Panc1 (cell line): ENCODE results near the gene IL13. TPM values are rescaled to one million over a fixed set of nuclear protein-coding genes. Genes with fewer than 3 reads are reported as not detected.

Experiments
- ATAC-seq: fragments of 200-7000 bp; cut with Tn5 transposase; 2 replicates; pipeline ENCODE4 v1.9.1; 2020; ENCODE audit warnings: mild to moderate bottlenecking, moderate library complexity
- BruUV-seq: library from RNA; stranded (reverse); fragments of 400-500 nt; replicated peaks from 2 replicates; lab custom pipeline; 2021; lab: Mats Ljungman, UMichigan
- CTCF ChIA-PET: fragments of 300-600 bp; sonication (Branson Sonifier 250); formaldehyde crosslinking; loops from one replicate; lab custom pipeline; 2022; ENCODE audit warnings: antibody characterized with exemption; lab: Charles Lee
- POLR2A ChIA-PET: fragments of 300-600 bp; sonication (Branson Sonifier 250); formaldehyde crosslinking; loops from one replicate; lab custom pipeline; 2022; ENCODE audit warnings: antibody characterized with exemption; lab: Charles Lee
- DNase-seq: peaks from one replicate; pipeline ENCODE4 v3.0.0-alpha.2; 2010; ENCODE audit warnings: low read depth, low spot score
- H3K27ac ChIP-seq: 2 replicates; pipeline ENCODE4 v1.5.1; 2011; ENCODE audit warnings: mild to moderate bottlenecking, low read length, inconsistent platforms
- H3K27me3 ChIP-seq: fragments of 200-500 bp; sonication (Bioruptor generic); 2 replicates; pipeline ENCODE4 v1.6.0; 2014; ENCODE audit warnings: low read length, inconsistent platforms; ENCODE audit not compliant: control insufficient read depth, insufficient read depth
- H3K36me3 ChIP-seq: fragments of 200-500 bp; sonication (Bioruptor generic); 2 replicates; pipeline ENCODE4 v1.5.1; 2014; ENCODE audit warnings: inconsistent platforms, mild to moderate bottlenecking, low read length, moderate library complexity; ENCODE audit not compliant: control insufficient read depth, insufficient read depth
- H3K4me1 ChIP-seq: 2 replicates; pipeline ENCODE4 v1.5.1; 2011; ENCODE audit warnings: inconsistent platforms, mild to moderate bottlenecking, low read length, moderate library complexity; ENCODE audit not compliant: control insufficient read depth, insufficient read depth
- H3K4me3 ChIP-seq, 2 experiments: 2 replicates each; pipeline ENCODE4 v1.5.1; 2011 to 2012; ENCODE audit warnings: low read depth in 2 of 2, low read length in 2 of 2, mild to moderate bottlenecking in 2 of 2, inconsistent platforms in 1 of 2, moderate library complexity in 1 of 2
- H3K9me3 ChIP-seq: fragments of 200-500 bp; sonication (Bioruptor generic); 2 replicates; pipeline ENCODE4 v1.5.1; 2014; ENCODE audit warnings: low read depth, mild to moderate bottlenecking, inconsistent platforms, low read length, moderate library complexity; ENCODE audit not compliant: control insufficient read depth, insufficient read depth
- POLR2AphosphoS5 ChIP-seq: IDR thresholded peaks from 2 replicates; pipeline ENCODE4 v1.6.1; 2012; ENCODE audit warnings: mild to moderate bottlenecking, low read depth, low read length, moderate library complexity
- SIN3A ChIP-seq: IDR thresholded peaks from 2 replicates; pipeline ENCODE4 v1.6.1; 2012; ENCODE audit warnings: low read depth, mild to moderate bottlenecking, low read length, moderate library complexity, borderline replicate concordance; ENCODE audit not compliant: insufficient read depth
- TCF7L2 ChIP-seq: IDR thresholded peaks from 2 replicates; pipeline ENCODE4 v1.6.1; 2011; ENCODE audit warnings: mild to moderate bottlenecking, low read depth, low read length, inconsistent platforms
- in situ Hi-C: cut with HindIII; loops from 2 replicates; pipeline ENCODE4 v1.10.0; 2016; ENCODE audit warnings: low sequenced_read_pairs, low pct_unique_long_range_greater_than_20kb
- intact Hi-C: fragments of 100-400 bp; cut with micrococcal nuclease; formaldehyde crosslinking; loops from one replicate; pipeline ENCODE4 v1.10.0; 2022; ENCODE audit not compliant: unreplicated experiment
- total RNA-seq: library from RNA; stranded (reverse); gene quantifications from one replicate; pipeline ENCODE4 v1.2.1, GENCODE V29; 2021; ENCODE audit not compliant: unreplicated experiment
- TF ChIP-seq, protein P1 (sequence below), 2 experiments: IDR thresholded peaks; 2 replicates each; pipeline ENCODE4 v1.6.1; 2011 to 2012; ENCODE audit warnings: low read depth in 2 of 2, control low read depth in 1 of 2, low read length in 1 of 2, mild to moderate bottlenecking in 1 of 2, moderate library complexity in 1 of 2; ENCODE audit not compliant: insufficient read depth in 1 of 2
- TF ChIP-seq, protein P2 (sequence below): fragments of 450-650 bp; IDR thresholded peaks from 2 replicates; pipeline ENCODE4 v1.5.1; 2017; ENCODE audit warnings: mild to moderate bottlenecking

Gene IL13
- total RNA-seq, 1 experiment from 2014 or later, result not detected

DNA sequence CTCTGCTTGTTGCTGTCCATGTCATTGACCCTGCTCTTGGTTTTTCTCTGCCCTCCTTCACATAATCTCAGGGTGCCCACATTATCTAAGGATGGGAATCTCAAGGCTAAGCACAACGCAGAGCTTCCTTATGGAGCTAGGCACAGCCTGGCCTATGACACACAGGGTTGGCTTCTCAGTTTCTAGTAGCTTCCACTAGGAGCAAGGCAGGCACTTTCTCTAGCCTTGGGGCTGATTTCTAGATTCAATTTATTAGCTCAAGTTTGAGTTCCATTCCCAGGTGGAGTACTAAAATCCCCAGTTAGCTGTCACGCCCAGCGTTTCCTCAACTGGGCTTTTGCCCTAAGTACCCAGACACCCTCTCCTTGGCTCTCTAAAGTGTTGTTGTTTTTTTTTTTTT, 28.2 kb downstream of the IL13 start:
- no peaks in the 10 kb centered on the region for H3K36me3 ChIP-seq
- no peaks in the 10 kb centered on the region for H3K9me3 ChIP-seq
- H3K4me3 ChIP-seq, result no peak overlapping the region
- no peak for TF ChIP-seq POLR2AphosphoS5
- no peak for TF ChIP-seq TCF7L2
- TF ChIP-seq, protein P1, sequence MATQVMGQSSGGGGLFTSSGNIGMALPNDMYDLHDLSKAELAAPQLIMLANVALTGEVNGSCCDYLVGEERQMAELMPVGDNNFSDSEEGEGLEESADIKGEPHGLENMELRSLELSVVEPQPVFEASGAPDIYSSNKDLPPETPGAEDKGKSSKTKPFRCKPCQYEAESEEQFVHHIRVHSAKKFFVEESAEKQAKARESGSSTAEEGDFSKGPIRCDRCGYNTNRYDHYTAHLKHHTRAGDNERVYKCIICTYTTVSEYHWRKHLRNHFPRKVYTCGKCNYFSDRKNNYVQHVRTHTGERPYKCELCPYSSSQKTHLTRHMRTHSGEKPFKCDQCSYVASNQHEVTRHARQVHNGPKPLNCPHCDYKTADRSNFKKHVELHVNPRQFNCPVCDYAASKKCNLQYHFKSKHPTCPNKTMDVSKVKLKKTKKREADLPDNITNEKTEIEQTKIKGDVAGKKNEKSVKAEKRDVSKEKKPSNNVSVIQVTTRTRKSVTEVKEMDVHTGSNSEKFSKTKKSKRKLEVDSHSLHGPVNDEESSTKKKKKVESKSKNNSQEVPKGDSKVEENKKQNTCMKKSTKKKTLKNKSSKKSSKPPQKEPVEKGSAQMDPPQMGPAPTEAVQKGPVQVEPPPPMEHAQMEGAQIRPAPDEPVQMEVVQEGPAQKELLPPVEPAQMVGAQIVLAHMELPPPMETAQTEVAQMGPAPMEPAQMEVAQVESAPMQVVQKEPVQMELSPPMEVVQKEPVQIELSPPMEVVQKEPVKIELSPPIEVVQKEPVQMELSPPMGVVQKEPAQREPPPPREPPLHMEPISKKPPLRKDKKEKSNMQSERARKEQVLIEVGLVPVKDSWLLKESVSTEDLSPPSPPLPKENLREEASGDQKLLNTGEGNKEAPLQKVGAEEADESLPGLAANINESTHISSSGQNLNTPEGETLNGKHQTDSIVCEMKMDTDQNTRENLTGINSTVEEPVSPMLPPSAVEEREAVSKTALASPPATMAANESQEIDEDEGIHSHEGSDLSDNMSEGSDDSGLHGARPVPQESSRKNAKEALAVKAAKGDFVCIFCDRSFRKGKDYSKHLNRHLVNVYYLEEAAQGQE (IDR thresholded peaks at IDR 0.05; ENCODE audit: insufficient read depth in 1 of 2, low read depth in 2 of 2, low read length in 1 of 2), result no peak
- TF ChIP-seq, protein P2, sequence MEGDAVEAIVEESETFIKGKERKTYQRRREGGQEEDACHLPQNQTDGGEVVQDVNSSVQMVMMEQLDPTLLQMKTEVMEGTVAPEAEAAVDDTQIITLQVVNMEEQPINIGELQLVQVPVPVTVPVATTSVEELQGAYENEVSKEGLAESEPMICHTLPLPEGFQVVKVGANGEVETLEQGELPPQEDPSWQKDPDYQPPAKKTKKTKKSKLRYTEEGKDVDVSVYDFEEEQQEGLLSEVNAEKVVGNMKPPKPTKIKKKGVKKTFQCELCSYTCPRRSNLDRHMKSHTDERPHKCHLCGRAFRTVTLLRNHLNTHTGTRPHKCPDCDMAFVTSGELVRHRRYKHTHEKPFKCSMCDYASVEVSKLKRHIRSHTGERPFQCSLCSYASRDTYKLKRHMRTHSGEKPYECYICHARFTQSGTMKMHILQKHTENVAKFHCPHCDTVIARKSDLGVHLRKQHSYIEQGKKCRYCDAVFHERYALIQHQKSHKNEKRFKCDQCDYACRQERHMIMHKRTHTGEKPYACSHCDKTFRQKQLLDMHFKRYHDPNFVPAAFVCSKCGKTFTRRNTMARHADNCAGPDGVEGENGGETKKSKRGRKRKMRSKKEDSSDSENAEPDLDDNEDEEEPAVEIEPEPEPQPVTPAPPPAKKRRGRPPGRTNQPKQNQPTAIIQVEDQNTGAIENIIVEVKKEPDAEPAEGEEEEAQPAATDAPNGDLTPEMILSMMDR, result no peak
- TF ChIP-seq SIN3A, result no peak
- no TSS peak for BruUV-seq
- in situ Hi-C loops (no loop called here), intact Hi-C loops (no loop called here)
- no peak for DNase-seq
- no peak overlapping the region for H3K27ac ChIP-seq
- ChIA-PET POLR2A (no interaction called here), CTCF (no interaction called here)
- no peaks in the 10 kb centered on the region for H3K4me1 ChIP-seq
- H3K27me3 ChIP-seq, result no peaks in the 10 kb centered on the region
- no peak; the same call in 1 of the 2 replicates for ATAC-seq

DNA sequence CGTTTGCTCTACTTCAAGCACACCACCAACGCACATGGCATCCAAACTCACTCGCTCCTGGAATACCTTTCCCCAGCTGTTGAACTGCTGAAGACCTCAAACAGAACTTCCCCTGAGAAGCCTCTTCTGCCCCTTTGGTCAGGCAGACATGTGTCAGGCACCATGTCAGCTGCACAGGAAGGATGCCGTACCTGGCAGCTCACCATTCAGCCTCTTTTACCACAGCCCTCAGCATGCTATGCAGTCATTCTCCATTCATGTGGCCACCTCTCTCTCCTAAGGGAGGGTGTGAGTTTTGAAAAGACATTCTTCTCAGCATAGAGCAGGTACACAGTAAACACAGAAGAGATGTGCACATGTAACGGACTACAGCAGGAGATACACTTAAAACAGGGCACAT, 30.0 kb downstream of the IL13 start:
- POLR2A ChIA-PET, result no interaction called here
- H3K9me3 ChIP-seq, result no peaks in the 10 kb centered on the region
- no peaks in the 10 kb centered on the region for H3K36me3 ChIP-seq
- H3K27me3 ChIP-seq, result no peaks in the 10 kb centered on the region
- H3K4me1 ChIP-seq, result no peaks in the 10 kb centered on the region
- H3K27ac ChIP-seq, result no peak overlapping the region
- no peak overlapping the region for H3K4me3 ChIP-seq
- CTCF ChIA-PET, result no interaction called here
- intact Hi-C loops (no loop called here), in situ Hi-C loops (no loop called here)
- no TSS peak for BruUV-seq
- DNase-seq (no peak), ATAC-seq (no peak)
- TF ChIP-seq SIN3A (no peak), TCF7L2 (no peak)
- TF ChIP-seq, protein P1 (IDR thresholded peaks at IDR 0.05; ENCODE audit: insufficient read depth in 1 of 2, low read depth in 2 of 2, low read length in 1 of 2), result no peak
- TF ChIP-seq, protein P2, result no peak
